ENCODE data around the gene PSMC3. TPM values are rescaled to one million over a fixed set of nuclear protein-coding genes. Genes with fewer than 3 reads are reported as not detected.

PSMC3 gene
- total RNA-seq, 1 experiment from 2014 or later: 162 TPM

GRCh38 chr11:47375020-47375419 is 51.2 kb downstream of the PSMC3 start:
- Mint-ChIP-seq H3K4me3 (ENCODE audit: unreplicated experiment) (no peak overlapping the region), H3K27ac (ENCODE audit: low read depth, unreplicated experiment) (no peak overlapping the region), H3K4me1 (ENCODE audit: insufficient read depth, unreplicated experiment) (peaks cover 9% of the 10 kb centered on the region), H3K27me3 (ENCODE audit: insufficient read depth, unreplicated experiment) (no peaks in the 10 kb centered on the region), H3K36me3 (ENCODE audit: insufficient read depth, unreplicated experiment) (no peaks in the 10 kb centered on the region), H3K9me3 (ENCODE audit: unreplicated experiment) (no peaks in the 10 kb centered on the region)
- no TSS peak for BruUV-seq (replicated peaks)
- TF ChIP-seq CTCF (IDR thresholded peaks at IDR 0.05; ENCODE audit: unreplicated experiment): no peak
- POLR2A ChIA-PET: interaction anchor here (1.2 kb wide), 1 partner anchor 33 kb away, joined by 4 read pairs; no protein-coding TSS in a partner anchor
- intact Hi-C loops (cut with micrococcal nuclease): no loop called here
- CTCF ChIA-PET: interaction anchor here (0.6 to 3.5 kb wide), 13 partner anchors 10 to 150 kb away, joined by 3 to 38 read pairs (median 9); partner anchors contain the start of gene SLC39A13
- no peak for DNase-seq (ENCODE audit: unreplicated experiment)

GRCh38 chr11:47374720-47375019 is 51.6 kb downstream of the PSMC3 start:
- TF ChIP-seq CTCF (IDR thresholded peaks at IDR 0.05; ENCODE audit: unreplicated experiment): no peak
- intact Hi-C loops (cut with micrococcal nuclease): loop anchor here (1.0 kb wide), 2 partner anchors 34 to 80 kb away; partner anchors contain the start of gene SLC39A13
- no TSS peak for BruUV-seq (replicated peaks)
- peaks cover 2% of the 10 kb centered on the region for H3K27me3 Mint-ChIP-seq (ENCODE audit: insufficient read depth, unreplicated experiment)
- H3K36me3 Mint-ChIP-seq (ENCODE audit: insufficient read depth, unreplicated experiment): no peaks in the 10 kb centered on the region
- DNase-seq (ENCODE audit: unreplicated experiment): no peak
- no peak overlapping the region for H3K27ac Mint-ChIP-seq (ENCODE audit: low read depth, unreplicated experiment)
- CTCF ChIA-PET: interaction anchor here (0.5 to 3.5 kb wide), 34 partner anchors 10 to 768 kb away, joined by 3 to 38 read pairs (median 4); partner anchors contain the start of gene SLC39A13
- H3K4me1 Mint-ChIP-seq (ENCODE audit: insufficient read depth, unreplicated experiment): peaks cover 9% of the 10 kb centered on the region
- no peaks in the 10 kb centered on the region for H3K9me3 Mint-ChIP-seq (ENCODE audit: unreplicated experiment)
- POLR2A ChIA-PET: interaction anchor here (0.6 to 1.2 kb wide), 3 partner anchors 33 to 91 kb away, joined by 3 to 5 read pairs (median 4); no protein-coding TSS in a partner anchor
- H3K4me3 Mint-ChIP-seq (ENCODE audit: unreplicated experiment): no peak overlapping the region

GRCh38 chr11:47373876-47374719 is 52.1 kb downstream of the PSMC3 start:
- CTCF ChIA-PET: interaction anchor here (0.5 to 3.5 kb wide), 63 partner anchors 9 to 932 kb away, joined by 3 to 38 read pairs (median 4); partner anchors contain the start of genes PSMC3 and SLC39A13
- BruUV-seq (replicated peaks): no TSS peak
- intact Hi-C loops (cut with micrococcal nuclease): loop anchor here (1.0 kb wide), 2 partner anchors 34 to 80 kb away; partner anchors contain the start of gene SLC39A13
- TF ChIP-seq CTCF (IDR thresholded peaks at IDR 0.05; ENCODE audit: unreplicated experiment): peak; percentile 93
- POLR2A ChIA-PET: interaction anchor here (0.6 to 1.2 kb wide), 5 partner anchors 10 to 439 kb away, joined by 3 to 5 read pairs (median 3); no protein-coding TSS in a partner anchor
- no peak overlapping the region for H3K4me3 Mint-ChIP-seq (ENCODE audit: unreplicated experiment)
- DNase-seq (ENCODE audit: unreplicated experiment): peak; percentile 74
- H3K36me3 Mint-ChIP-seq (ENCODE audit: insufficient read depth, unreplicated experiment): no peaks in the 10 kb centered on the region
- no peak overlapping the region for H3K27ac Mint-ChIP-seq (ENCODE audit: low read depth, unreplicated experiment)
- H3K9me3 Mint-ChIP-seq (ENCODE audit: unreplicated experiment): no peaks in the 10 kb centered on the region
- H3K27me3 Mint-ChIP-seq (ENCODE audit: insufficient read depth, unreplicated experiment): peaks cover 8% of the 10 kb centered on the region
- peaks cover 9% of the 10 kb centered on the region for H3K4me1 Mint-ChIP-seq (ENCODE audit: insufficient read depth, unreplicated experiment)

- intact Hi-C loops (cut with micrococcal nuclease): no loop called here
- no peaks in the 10 kb centered on the region for H3K9me3 Mint-ChIP-seq (ENCODE audit: unreplicated experiment)
- no peaks in the 10 kb centered on the region for H3K36me3 Mint-ChIP-seq (ENCODE audit: insufficient read depth, unreplicated experiment)
- no peak for DNase-seq (ENCODE audit: unreplicated experiment)
- POLR2A ChIA-PET: interaction anchor here (0.8 kb wide), 1 partner anchor 158 kb away, joined by 4 read pairs; the partner anchor contains the start of gene DDB2
- H3K27ac Mint-ChIP-seq (ENCODE audit: low read depth, unreplicated experiment): no peak overlapping the region
- H3K4me1 Mint-ChIP-seq (ENCODE audit: insufficient read depth, unreplicated experiment): peaks cover 9% of the 10 kb centered on the region
- BruUV-seq (replicated peaks): no TSS peak
- no peak overlapping the region for H3K4me3 Mint-ChIP-seq (ENCODE audit: unreplicated experiment)
- CTCF ChIA-PET: interaction anchor here (0.6 to 3.5 kb wide), 13 partner anchors 10 to 240 kb away, joined by 3 to 38 read pairs (median 7); partner anchors contain the start of gene SLC39A13
- peaks cover 12% of the 10 kb centered on the region for H3K27me3 Mint-ChIP-seq (ENCODE audit: insufficient read depth, unreplicated experiment)
- no peak for TF ChIP-seq CTCF (IDR thresholded peaks at IDR 0.05; ENCODE audit: unreplicated experiment)
Observed at GRCh38 chr11:47372422-47372821, 53.8 kb downstream of the PSMC3 start.

Data from MCF 10A (cell line).